Measurements from ENCODE around the gene ZNF652.

ZNF652 gene

DNA sequence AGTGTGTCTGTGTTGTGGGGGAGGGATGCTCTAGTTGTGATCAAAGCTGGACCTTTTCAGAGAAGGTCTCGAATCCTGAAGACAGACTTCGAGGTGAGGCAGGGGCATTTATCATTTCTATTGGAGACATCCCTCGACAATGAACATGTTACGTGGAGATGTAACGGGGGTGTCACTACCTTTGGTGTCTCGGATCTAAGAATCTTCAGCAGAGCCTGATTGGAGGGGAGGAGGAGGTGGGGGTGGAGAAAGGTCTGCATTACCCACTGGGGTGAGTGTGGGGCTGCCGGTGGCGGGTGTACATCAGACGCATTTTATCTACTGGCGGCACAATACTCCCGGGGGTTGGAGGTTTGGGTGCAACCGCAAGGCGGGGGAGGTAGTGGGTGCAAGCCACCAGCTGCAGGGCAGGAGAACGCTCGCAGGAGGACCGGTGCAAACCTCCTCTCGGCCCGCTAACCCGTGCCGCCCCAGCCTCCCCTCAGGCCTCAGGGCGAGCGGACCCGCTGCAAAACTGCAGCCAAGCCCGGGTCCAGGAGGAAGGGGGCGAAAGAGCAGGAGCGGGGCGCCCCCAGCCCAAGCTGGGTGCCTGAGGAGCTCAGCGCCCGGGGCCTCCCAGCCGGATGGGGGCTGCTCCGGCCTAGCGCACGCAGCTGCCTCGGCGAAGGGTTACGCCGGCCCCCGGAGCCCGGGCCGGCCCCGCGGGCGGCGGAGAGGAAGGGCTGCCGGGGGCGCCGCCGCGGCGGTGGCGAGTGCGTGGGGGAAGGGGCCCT is 735 bp downstream of the ZNF652 start:
- Histone ChIP-seq H3K9me3 (ENCODE audit: low read length) (no peaks in the 10 kb centered on the region), H3K4me3 (ENCODE audit: low read length) (peak overlapping the region; percentile 54), H3K36me3 (ENCODE audit: insufficient read depth, low read length) (no peaks in the 10 kb centered on the region), H2AFZ (ENCODE audit: low read depth, low read length) (no peak overlapping the region), H3K27me3 (ENCODE audit: insufficient read depth, low read length) (no peaks in the 10 kb centered on the region), H3K4me1 (ENCODE audit: insufficient read depth, low read length) (peaks cover 31% of the 10 kb centered on the region)

DNA sequence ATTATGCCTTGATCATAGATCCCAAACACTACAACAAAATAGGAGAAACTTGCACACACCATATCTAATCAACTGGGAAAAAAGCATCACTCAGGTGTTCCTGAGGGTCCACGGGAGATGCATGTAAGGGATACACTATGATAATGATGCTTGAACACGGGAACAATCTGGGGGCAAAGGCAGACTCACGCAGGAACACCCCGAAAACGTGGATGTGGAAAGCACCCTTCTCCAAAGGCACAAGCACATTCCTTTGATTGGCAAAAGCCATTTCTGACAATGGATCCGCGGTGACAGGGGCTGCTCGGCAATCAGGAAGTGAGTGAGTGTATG is 1.3 kb downstream of the ZNF652 start:
- Histone ChIP-seq H2AFZ (ENCODE audit: low read depth, low read length) (no peak overlapping the region), H3K36me3 (ENCODE audit: insufficient read depth, low read length) (no peaks in the 10 kb centered on the region), H3K4me3 (ENCODE audit: low read length) (peak overlapping the region; percentile 54), H3K9me3 (ENCODE audit: low read length) (no peaks in the 10 kb centered on the region), H3K4me1 (ENCODE audit: insufficient read depth, low read length) (peaks cover 31% of the 10 kb centered on the region), H3K27me3 (ENCODE audit: insufficient read depth, low read length) (no peaks in the 10 kb centered on the region)

DNA sequence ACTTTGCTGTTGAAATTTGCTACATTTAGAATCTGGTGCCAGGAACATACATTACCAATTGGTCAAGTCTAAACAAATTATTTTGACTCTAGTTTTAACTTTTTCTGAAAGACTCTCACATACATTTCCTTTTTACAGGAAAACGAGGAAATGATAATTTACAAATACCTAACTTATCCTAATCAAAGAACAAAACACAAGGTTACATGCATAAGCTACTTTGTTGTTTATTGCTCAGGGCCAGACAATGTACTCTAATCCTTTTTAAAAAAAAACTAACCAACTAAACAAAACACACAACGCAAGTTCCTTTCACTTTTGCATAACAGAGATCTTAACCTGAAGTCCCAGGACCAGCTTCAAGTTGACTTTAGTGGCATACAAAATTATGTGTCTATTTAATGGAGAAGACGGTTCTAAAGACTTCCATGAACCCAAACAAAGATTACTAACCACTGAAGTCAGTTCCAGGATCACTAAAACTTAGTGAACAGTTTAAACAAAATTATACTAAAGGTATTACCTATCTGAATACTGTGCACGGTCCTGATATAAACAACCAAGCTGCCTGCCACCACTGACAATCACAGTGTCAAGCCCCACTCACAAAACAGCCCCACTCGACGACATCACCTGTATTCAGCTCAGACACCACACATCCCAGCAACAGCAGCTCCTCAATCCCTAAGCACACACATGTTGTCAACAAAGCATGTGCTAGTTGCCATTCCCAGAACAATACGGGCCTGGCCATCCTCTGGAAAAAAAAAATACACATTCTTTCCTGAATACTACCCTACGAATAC is 1.9 kb downstream of the ZNF652 start:
- no peaks in the 10 kb centered on the region for H3K9me3 ChIP-seq (ENCODE audit: low read length)
- peaks cover 31% of the 10 kb centered on the region for H3K4me1 ChIP-seq (ENCODE audit: insufficient read depth, low read length)
- H2AFZ ChIP-seq (ENCODE audit: low read depth, low read length), result no peak overlapping the region
- no peaks in the 10 kb centered on the region for H3K27me3 ChIP-seq (ENCODE audit: insufficient read depth, low read length)
- no peaks in the 10 kb centered on the region for H3K36me3 ChIP-seq (ENCODE audit: insufficient read depth, low read length)
- H3K4me3 ChIP-seq (ENCODE audit: low read length), result peak overlapping the region; percentile 54

DNA sequence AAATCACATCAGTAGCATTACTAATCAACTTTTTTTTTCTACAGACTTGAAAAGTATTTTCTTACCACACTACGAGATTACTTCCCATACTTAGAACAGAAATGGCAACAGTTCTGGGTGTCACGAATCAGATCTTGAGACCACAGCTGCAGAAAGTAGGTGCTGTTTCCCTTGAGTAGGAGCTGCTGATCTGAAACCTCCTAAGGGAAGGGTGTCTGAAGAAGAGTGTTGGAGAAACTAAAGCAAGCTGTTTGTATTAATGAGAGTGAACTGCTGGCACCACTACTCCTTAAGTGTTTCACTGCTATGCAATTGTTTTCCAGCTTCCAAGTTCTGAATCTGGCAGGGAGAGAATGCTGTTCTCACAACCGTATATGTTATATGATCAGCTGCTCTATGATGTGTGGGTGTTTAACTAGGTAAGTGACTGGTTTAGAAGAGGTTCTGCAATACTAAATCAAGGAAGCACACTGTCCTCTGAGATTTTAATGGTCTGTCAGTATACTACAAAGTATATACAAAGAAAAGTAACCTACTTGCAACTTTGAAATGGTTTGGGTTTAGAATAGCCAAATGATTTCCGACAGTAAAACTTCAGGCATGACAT is 3.3 kb downstream of the ZNF652 start:
- H3K9me3 ChIP-seq (ENCODE audit: low read length), result no peaks in the 10 kb centered on the region

DNA sequence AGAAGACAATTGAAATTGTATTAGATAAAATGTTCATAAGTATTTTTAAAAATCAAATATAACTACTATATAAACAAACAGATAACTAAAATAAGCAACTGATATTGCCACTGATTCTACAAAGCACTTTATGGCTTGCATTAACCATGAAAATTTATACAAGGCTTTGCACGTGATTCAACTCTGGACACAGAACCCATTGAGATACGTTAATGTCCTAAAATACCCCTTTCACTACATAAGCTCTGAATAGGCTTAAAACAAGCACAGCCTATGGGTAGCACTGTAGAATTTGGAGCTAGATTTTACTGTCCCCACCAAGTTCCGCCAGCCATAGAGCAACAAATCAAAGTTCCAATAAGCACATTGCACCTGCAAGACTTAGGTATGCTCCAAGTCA is 4.5 kb downstream of the ZNF652 start:
- H3K4me3 ChIP-seq (ENCODE audit: low read length), result no peak overlapping the region
- H3K4me1 ChIP-seq (ENCODE audit: insufficient read depth, low read length), result peaks cover 31% of the 10 kb centered on the region
- H3K27me3 ChIP-seq (ENCODE audit: insufficient read depth, low read length), result no peaks in the 10 kb centered on the region
- no peak overlapping the region for H2AFZ ChIP-seq (ENCODE audit: low read depth, low read length)
- no peaks in the 10 kb centered on the region for H3K36me3 ChIP-seq (ENCODE audit: insufficient read depth, low read length)
- peaks cover 2% of the 10 kb centered on the region for H3K9me3 ChIP-seq (ENCODE audit: low read length)

More for the DNA sequence above, 3.3 kb downstream of the ZNF652 start:
- no peak overlapping the region for H2AFZ ChIP-seq (ENCODE audit: low read depth, low read length)
- H3K27me3 ChIP-seq (ENCODE audit: insufficient read depth, low read length), result no peaks in the 10 kb centered on the region
- H3K4me1 ChIP-seq (ENCODE audit: insufficient read depth, low read length), result peaks cover 31% of the 10 kb centered on the region
- no peak overlapping the region for H3K4me3 ChIP-seq (ENCODE audit: low read length)
- H3K36me3 ChIP-seq (ENCODE audit: insufficient read depth, low read length), result no peaks in the 10 kb centered on the region

DNA sequence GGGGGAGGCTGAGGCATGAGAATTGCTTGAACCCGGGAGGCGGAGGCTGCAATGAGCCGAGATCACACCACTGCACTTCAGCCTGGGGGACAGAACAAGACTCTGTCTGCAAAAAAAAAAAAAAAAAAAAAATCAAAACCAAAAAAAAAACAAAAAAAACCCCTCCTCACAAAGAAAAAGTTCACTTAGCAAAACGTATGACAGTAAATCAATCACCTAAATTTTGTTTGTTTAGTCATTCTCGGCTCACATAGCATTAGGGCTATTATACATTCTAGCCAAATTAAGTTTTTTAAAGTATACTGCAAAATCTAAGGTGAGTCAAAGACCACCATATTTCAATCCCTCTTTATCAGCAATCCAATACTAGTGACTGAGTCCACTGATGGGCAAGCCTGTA is 5.7 kb downstream of the ZNF652 start:
- H3K4me3 ChIP-seq (ENCODE audit: low read length), result no peak overlapping the region
- no peaks in the 10 kb centered on the region for H3K27me3 ChIP-seq (ENCODE audit: insufficient read depth, low read length)
- no peak overlapping the region for H2AFZ ChIP-seq (ENCODE audit: low read depth, low read length)
- no peaks in the 10 kb centered on the region for H3K36me3 ChIP-seq (ENCODE audit: insufficient read depth, low read length)
- peaks cover 31% of the 10 kb centered on the region for H3K4me1 ChIP-seq (ENCODE audit: insufficient read depth, low read length)
- H3K9me3 ChIP-seq (ENCODE audit: low read length), result peaks cover 2% of the 10 kb centered on the region

DNA sequence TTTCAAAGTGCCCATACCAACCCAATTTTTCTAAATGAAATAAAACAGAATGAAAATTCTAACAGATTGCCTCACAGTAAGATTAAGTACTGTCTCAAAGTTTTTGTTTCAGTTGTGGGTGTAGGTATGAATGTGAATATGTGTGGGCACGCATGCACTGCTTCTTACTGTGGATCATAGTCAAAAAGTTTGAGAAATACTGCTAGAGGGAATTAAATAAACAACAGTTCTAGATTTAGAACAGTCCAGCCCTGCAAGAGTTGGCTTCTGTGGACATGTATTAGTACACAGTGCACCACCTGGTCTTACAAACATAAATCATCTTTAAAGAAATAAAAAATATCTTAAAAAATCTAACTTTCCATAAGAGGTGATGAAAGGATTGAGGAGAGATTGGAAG is 8.4 kb downstream of the ZNF652 start:
- Histone ChIP-seq H3K4me3 (ENCODE audit: low read length) (no peak overlapping the region), H3K27me3 (ENCODE audit: insufficient read depth, low read length) (no peaks in the 10 kb centered on the region), H3K9me3 (ENCODE audit: low read length) (peaks cover 2% of the 10 kb centered on the region), H2AFZ (ENCODE audit: low read depth, low read length) (no peak overlapping the region), H3K4me1 (ENCODE audit: insufficient read depth, low read length) (peaks cover 6% of the 10 kb centered on the region), H3K36me3 (ENCODE audit: insufficient read depth, low read length) (no peaks in the 10 kb centered on the region)

DNA sequence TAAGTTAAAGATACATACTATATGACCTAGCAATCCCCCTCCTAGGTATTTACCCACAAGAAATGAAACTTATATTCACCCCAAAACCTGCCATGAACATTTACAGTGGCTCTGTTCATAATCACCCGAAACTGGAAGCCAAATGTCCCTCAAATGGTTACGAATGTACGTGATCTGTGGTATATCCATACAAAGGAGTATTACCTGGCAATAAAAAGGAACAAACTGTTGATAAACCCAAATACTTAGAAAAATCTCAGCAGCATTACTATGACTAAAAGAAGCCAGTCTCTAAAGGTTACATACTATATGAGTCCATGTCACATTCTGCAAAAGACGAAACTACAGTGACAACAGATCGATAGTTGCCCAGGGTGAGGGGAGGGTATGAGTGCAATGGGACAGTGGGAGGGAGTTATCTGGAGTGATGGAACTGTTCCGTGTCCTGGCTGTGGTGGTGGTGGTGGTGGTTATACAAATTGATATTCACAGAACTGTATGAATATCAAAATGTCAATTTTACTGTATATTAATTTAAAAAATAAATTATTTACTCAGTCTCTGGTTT is 9.4 kb downstream of the ZNF652 start:
- H3K9me3 ChIP-seq (ENCODE audit: low read length), result peaks cover 2% of the 10 kb centered on the region
- H3K36me3 ChIP-seq (ENCODE audit: insufficient read depth, low read length), result no peaks in the 10 kb centered on the region
- H2AFZ ChIP-seq (ENCODE audit: low read depth, low read length), result no peak overlapping the region
- H3K27me3 ChIP-seq (ENCODE audit: insufficient read depth, low read length), result no peaks in the 10 kb centered on the region
- no peak overlapping the region for H3K4me3 ChIP-seq (ENCODE audit: low read length)
- no peaks in the 10 kb centered on the region for H3K4me1 ChIP-seq (ENCODE audit: insufficient read depth, low read length)

DNA sequence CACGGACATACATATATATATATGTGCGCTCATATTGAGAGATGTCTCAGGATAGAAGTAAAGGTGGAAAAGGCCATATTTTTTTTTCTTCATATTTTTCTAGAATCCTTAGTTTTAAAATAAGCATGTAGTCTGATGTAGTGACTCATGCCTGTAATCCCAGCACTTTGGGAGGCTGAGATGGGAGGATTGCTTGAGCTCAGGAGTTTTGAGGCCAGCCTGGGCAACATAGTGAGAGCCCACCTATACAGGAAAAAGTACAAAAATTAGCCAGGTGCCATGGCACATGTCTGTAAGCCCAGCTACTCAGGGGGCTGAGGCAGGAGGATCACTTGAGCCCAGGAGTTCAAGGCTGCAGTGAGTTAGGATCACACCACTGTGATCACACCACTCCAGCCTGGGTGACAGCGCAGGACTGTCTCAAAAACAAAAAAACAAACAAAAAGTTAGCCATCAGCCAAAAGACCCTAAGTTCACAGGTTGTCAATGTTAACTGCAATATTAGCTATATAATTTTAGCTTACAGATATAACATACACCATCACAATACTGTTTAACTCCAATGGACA is 10.4 kb downstream of the ZNF652 start:
- H2AFZ ChIP-seq (ENCODE audit: low read depth, low read length), result no peak overlapping the region
- no peaks in the 10 kb centered on the region for H3K36me3 ChIP-seq (ENCODE audit: insufficient read depth, low read length)
- H3K4me1 ChIP-seq (ENCODE audit: insufficient read depth, low read length), result no peaks in the 10 kb centered on the region
- H3K4me3 ChIP-seq (ENCODE audit: low read length), result no peak overlapping the region
- no peaks in the 10 kb centered on the region for H3K27me3 ChIP-seq (ENCODE audit: insufficient read depth, low read length)
- peaks cover 2% of the 10 kb centered on the region for H3K9me3 ChIP-seq (ENCODE audit: low read length)

DNA sequence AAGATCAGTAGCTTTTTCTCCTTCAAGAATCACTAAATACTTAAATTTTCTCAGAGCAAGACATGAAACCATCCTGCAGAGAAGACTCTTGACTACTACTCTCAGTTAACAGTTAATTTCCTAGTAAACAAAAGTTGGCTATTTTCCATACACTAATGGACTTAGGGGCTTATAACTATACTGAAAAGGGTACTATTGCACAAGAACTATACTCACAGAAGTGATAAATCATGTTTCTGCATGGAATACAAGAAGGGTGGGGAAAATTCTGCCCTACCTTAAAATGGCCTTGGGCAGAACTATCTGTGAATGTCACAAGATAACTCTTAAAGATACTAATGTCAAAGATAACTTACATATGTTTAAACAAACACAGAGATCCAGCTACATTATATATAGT is 12.5 kb downstream of the ZNF652 start:
- H3K27me3 ChIP-seq (ENCODE audit: insufficient read depth, low read length), result no peaks in the 10 kb centered on the region
- no peaks in the 10 kb centered on the region for H3K36me3 ChIP-seq (ENCODE audit: insufficient read depth, low read length)
- peaks cover 2% of the 10 kb centered on the region for H3K9me3 ChIP-seq (ENCODE audit: low read length)
- H2AFZ ChIP-seq (ENCODE audit: low read depth, low read length), result no peak overlapping the region
- no peaks in the 10 kb centered on the region for H3K4me1 ChIP-seq (ENCODE audit: insufficient read depth, low read length)
- no peak overlapping the region for H3K4me3 ChIP-seq (ENCODE audit: low read length)

DNA sequence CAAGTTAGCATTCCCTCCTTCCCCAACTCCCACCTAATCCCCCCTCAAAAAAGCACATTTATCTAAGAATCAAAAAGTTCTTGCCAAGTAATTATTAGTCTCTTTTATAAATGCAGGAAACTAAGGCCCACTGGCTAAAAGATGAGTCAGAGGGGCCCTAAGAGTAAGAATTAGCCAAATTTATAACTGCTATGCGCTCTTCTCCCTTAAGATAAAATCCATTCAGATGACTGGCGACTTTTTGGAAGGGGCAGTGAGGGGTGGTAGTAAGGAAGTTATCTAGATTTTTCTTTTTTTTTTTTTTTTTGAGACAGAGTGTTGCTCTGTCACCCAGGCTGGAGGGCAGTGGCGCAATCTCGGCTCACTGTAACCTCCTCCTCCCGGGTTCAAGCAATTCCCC is 17.1 kb downstream of the ZNF652 start:
- no peaks in the 10 kb centered on the region for H3K36me3 ChIP-seq (ENCODE audit: insufficient read depth, low read length)
- H3K27me3 ChIP-seq (ENCODE audit: insufficient read depth, low read length), result no peaks in the 10 kb centered on the region
- H3K4me3 ChIP-seq (ENCODE audit: low read length), result no peak overlapping the region
- no peak overlapping the region for H2AFZ ChIP-seq (ENCODE audit: low read depth, low read length)
- H3K9me3 ChIP-seq (ENCODE audit: low read length), result no peaks in the 10 kb centered on the region
- H3K4me1 ChIP-seq (ENCODE audit: insufficient read depth, low read length), result no peaks in the 10 kb centered on the region

DNA sequence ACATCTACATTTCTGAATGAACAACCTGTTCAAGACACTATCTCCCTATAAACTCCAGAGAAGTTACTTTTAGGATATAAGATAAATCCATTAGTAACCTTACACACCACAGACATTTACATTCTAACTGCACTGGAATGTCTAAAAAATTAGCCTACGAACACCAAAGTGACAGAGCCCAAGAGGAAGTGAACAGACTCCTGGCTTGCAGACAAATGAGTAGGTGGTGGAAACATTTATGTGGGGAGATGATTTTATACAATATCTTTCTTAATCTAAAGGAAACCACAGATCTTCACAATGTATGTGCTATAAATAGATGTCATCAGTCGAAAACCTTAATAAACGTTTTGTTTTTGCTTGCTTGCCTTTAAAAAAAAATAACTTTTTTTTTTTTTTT is 18.8 kb downstream of the ZNF652 start:
- H3K9me3 ChIP-seq (ENCODE audit: low read length), result no peaks in the 10 kb centered on the region

DNA sequence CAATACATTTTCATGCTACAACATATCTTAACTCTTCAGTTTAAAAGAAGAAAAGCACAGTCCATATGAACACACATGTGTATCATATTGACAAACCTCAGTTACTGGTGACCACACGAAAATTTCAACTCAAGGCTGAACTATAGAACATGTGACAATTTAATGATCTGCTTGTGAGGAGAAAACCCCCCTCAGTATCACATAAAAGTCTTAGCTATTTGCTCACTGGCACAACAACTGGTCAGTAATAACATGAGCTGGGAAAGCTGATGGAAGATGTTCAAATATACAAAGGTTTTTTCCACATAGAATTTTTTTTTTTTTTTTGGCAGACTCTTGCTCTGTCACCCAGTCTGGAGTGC is 19.5 kb downstream of the ZNF652 start:
- H3K9me3 ChIP-seq (ENCODE audit: low read length), result no peaks in the 10 kb centered on the region
- H3K36me3 ChIP-seq (ENCODE audit: insufficient read depth, low read length), result no peaks in the 10 kb centered on the region
- no peak overlapping the region for H2AFZ ChIP-seq (ENCODE audit: low read depth, low read length)
- H3K4me3 ChIP-seq (ENCODE audit: low read length), result no peak overlapping the region
- H3K27me3 ChIP-seq (ENCODE audit: insufficient read depth, low read length), result no peaks in the 10 kb centered on the region
- no peaks in the 10 kb centered on the region for H3K4me1 ChIP-seq (ENCODE audit: insufficient read depth, low read length)

More for the DNA sequence above, 18.8 kb downstream of the ZNF652 start:
- Histone ChIP-seq H3K36me3 (ENCODE audit: insufficient read depth, low read length) (no peaks in the 10 kb centered on the region), H3K27me3 (ENCODE audit: insufficient read depth, low read length) (no peaks in the 10 kb centered on the region), H3K4me1 (ENCODE audit: insufficient read depth, low read length) (no peaks in the 10 kb centered on the region), H2AFZ (ENCODE audit: low read depth, low read length) (no peak overlapping the region), H3K4me3 (ENCODE audit: low read length) (no peak overlapping the region)
